Activated T-helper 1 cell treated with anti-CD3 and anti-CD28 coated beads, Interleukin-2, amount 50 U/mL, for 16 hours (primary cell): ENCODE results near the gene OPN1SW.

ENCODE experiments used
- DNase-seq, 2 donors: peaks; one replicate each; pipeline ENCODE4 v3.0.0-alpha.2; 2020; ENCODE audit warnings: low read depth in 1 of 2, low spot score in 1 of 2

The OPN1SW gene

GRCh38 chr7:128794020-128794419 is 18.4 kb upstream of the OPN1SW start:
- DNase-seq, result no peak

DNA sequence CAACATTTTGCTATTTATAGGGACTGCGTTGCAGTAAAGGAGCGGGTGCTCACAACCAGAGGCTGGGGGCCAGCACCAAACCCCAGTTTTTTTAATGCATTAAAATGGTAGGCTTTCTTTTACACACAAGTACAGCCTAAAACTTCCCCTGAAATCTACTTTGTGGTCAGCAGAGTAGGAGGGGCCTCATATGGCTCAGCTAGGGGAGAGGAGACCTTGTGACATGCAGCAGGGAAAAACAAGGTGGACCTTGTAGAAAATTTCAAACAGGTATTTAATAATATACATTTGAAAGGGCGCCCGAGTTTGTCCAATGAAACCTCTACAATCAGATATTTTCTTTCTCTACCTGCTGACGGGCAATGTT is 17.6 kb upstream of the OPN1SW start:
- no peak for DNase-seq

GRCh38 chr7:128792471-128793180 is 17.0 kb upstream of the OPN1SW start:
- DNase-seq, result no peak

GRCh38 chr7:128791972-128792327 is 16.4 kb upstream of the OPN1SW start:
- DNase-seq, result no peak

GRCh38 chr7:128791121-128791971 is 15.8 kb upstream of the OPN1SW start, which contains the start of gene CCDC136:
Gene CCDC136, plus strand, starts transcription at chr7:128791968. Its CDS starts 444 bp downstream, at chr7:128792412.
- DNase-seq, result peak; percentile 61 to 69

DNA sequence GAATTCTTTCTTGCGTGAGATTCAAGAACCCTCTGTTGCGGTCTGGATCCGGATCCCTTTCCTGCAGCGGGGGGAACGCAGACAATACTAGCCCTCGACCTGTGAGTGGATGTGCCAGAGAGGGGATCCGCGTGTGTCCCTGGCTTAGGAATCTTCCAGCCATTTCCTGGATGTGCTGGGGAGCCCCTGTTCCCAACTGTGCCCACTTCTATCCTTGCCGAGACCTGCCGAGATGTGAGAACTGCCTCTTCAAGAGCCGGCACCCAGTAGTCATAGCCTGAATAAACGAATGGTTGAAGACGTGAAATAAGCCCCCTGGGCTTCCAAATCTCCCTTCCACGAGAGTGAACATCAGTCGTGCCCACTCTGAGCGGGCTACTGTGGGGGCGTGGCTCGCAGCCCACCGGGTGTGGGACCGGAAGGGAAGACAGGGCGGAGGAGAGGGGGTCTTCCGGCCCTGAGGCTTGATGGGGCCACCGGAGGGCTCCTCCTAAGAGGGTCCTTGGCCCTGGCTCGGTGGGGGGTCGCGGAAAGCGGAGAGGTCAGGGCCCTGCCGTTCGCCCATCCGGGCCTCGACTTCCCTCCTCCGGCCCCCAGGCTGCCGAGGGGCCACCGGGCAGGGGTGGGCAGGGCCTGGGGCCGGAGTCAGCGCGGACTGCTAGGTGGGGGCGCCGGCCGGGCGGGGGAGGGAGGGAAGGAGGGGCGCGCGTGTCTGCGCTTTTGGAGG is 14.9 kb upstream of the OPN1SW start:
- no peak for DNase-seq

- no peak for DNase-seq
These were observed 13.1 kb upstream of the OPN1SW start for GRCh38 chr7:128788446-128789412.

DNA sequence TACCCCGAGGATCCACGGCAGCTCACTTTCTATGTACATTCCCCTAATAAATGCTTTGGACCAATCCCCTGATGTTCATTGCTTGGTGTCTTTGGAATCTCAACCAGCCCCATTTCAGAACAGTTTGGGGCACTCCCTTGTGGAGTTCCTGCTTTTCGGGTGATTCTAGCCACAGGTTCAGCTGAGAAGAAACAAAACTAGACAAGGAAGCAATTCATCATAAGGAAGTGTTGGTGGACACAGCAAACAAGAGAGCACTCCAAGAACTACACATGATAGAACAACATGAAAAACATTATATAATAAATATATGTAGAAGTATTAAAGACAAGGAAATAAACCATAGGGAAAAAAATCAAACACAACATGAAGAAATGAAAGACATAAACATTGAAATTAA is 10.1 kb upstream of the OPN1SW start:
- DNase-seq, result no peak

DNA sequence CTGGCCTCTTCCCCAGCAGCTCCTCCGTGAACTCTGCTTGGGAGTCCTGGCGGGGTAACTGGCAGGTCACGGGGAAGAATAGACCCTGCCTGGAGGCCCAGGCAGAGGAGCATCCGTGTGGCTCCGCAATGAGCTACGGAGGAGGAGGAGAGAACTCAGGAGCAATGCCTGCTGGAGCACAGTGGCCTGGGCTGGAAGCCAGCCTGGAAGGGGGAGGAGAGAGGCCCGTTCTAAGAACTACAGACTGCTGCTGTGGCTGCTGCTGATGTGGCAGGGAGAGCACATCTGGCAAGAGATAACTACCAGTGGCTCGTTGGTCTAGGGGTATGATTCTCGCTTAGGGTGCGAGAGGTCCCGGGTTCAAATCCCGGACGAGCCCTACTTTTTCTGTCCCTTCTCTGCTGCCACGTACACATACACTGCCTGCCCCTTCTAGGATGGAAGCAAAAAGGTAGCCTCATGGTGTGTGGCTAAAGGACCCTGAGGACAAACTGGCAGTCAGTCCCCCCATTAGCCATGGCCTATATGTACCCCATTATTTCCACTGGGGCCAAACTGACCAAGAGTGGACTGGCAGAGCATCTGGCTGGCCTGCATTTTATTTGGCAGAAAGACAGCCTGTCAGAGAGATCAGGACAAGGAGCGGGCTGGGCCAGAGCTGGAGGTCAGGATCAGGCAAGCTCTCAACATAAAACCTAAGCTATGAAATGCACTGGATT is 7.7 kb upstream of the OPN1SW start:
- no peak for DNase-seq

- no peak for DNase-seq
These were observed 6.3 kb upstream of the OPN1SW start for GRCh38 chr7:128781851-128782250.

DNA sequence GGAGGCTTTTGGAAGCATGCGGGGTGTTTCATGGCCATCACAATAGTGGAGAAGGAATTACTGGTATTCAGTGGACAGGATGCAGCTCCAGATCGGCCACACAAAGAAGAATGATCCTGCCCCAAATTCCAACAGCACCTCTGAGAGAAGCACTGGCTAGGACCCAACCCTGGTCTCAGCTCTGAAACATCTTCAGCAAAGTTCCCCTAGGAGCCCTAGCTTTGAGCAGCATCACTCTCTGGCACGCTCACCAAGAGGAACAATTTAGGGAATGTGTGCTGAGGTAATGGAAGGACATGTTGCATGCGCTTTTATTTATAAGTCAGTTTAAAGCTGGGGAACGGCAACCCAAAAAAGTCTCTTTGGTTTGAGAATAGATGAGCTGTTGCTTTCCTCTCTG is 5.5 kb upstream of the OPN1SW start:
- DNase-seq, result no peak

GRCh38 chr7:128778946-128779345 is 3.4 kb upstream of the OPN1SW start:
- DNase-seq, result no peak

- DNase-seq, result no peak
These were observed 1.8 kb upstream of the OPN1SW start for GRCh38 chr7:128777156-128778123.

DNA sequence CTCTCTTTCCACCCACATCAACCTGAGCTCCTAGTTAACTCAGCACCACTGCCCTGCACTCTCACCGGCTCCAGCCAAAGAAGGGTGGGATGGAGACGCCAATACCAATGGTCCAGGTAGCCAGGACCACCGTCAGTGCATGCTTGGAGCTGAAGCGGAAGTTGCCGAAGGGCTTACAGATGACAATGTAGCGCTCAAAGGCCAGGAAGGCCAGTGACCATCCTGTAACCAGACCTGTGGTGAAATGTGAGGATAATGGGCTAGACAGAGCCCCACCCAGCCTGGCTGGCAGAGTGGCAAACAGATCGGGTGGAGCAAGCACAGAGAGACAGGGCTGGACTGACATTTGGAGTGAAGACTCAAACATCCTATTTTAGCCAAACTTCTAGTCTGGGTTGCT is 673 bp downstream of the OPN1SW start:
- no peak for DNase-seq

GRCh38 chr7:128774029-128774689 is 1.4 kb downstream of the OPN1SW start:
- no peak for DNase-seq

GRCh38 chr7:128773604-128774003 is 2.0 kb downstream of the OPN1SW start:
- no peak for DNase-seq

GRCh38 chr7:128770233-128770632 is 5.4 kb downstream of the OPN1SW start:
- no peak for DNase-seq

- no peak for DNase-seq
These were observed 8.0 kb downstream of the OPN1SW start for GRCh38 chr7:128767475-128768110.
